Neuronal stem cell (in vitro differentiated cells): ENCODE results near the gene RPS19BP1.

Experiments
- DNase-seq: peaks from one replicate; pipeline ENCODE4 v3.0.0-alpha.2; 2013; ENCODE audit warnings: low spot score
- H2AFZ ChIP-seq: one replicate; pipeline ENCODE4 v1.6.1; 2013; ENCODE audit warnings: mild to moderate bottlenecking, low read length, inconsistent platforms
- H2AK5ac ChIP-seq: 2 replicates; pipeline ENCODE4 v1.6.1; 2013; ENCODE audit warnings: low read depth, mild to moderate bottlenecking, inconsistent platforms, low read length, moderate library complexity, mixed read lengths
- H2BK120ac ChIP-seq: 2 replicates; pipeline ENCODE4 v1.6.1; 2013; ENCODE audit warnings: low read depth, mild to moderate bottlenecking, inconsistent platforms, low read length, moderate library complexity, mixed read lengths
- H2BK12ac ChIP-seq: one replicate; pipeline ENCODE4 v1.6.1; 2013; ENCODE audit warnings: low read length, inconsistent platforms
- H2BK15ac ChIP-seq: 2 replicates; pipeline ENCODE4 v1.6.1; 2013; ENCODE audit warnings: mild to moderate bottlenecking, low read length, inconsistent platforms, mixed read lengths
- H2BK5ac ChIP-seq: one replicate; pipeline ENCODE4 v1.6.1; 2013; ENCODE audit warnings: inconsistent platforms, mild to moderate bottlenecking, low read length, moderate library complexity
- H3K14ac ChIP-seq: one replicate; pipeline ENCODE4 v1.6.1; 2013; ENCODE audit warnings: low read length, inconsistent platforms
- H3K18ac ChIP-seq: 2 replicates; pipeline ENCODE4 v1.6.1; 2013; ENCODE audit warnings: low read length, inconsistent platforms
- H3K23ac ChIP-seq: 2 replicates; pipeline ENCODE4 v1.6.1; 2013; ENCODE audit warnings: low read depth, mild to moderate bottlenecking, mixed read lengths, low read length, inconsistent platforms; ENCODE audit not compliant: poor library complexity
- H3K27ac ChIP-seq: replicated peaks from 3 replicates; pipeline ENCODE4 v1.5.1; 2013; ENCODE audit warnings: low read length, inconsistent platforms
- H3K27me3 ChIP-seq, 3 experiments: 2 replicates each; pipeline ENCODE4 v1.6.1; 2013; ENCODE audit warnings: low read length in 3 of 3, mild to moderate bottlenecking in 2 of 3, inconsistent platforms in 1 of 3, low read depth in 1 of 3, mixed read lengths in 1 of 3, moderate library complexity in 1 of 3; ENCODE audit not compliant: control insufficient read depth in 3 of 3, insufficient read depth in 3 of 3
- H3K36me3 ChIP-seq, 2 donors: replicated peaks in 1 of 2; 2 replicates each; pipeline ENCODE4 v1.6.1; 2013; ENCODE audit warnings: low read length in 2 of 2; ENCODE audit not compliant: control insufficient read depth in 2 of 2, insufficient read depth in 2 of 2
- H3K4ac ChIP-seq: 2 replicates; pipeline ENCODE4 v1.6.1; 2013; ENCODE audit warnings: inconsistent platforms, mild to moderate bottlenecking, low read length, moderate library complexity
- H3K4me1 ChIP-seq, 2 donors: 1 replicate in 1 of 2; 2 replicates in 1 of 2; pipeline ENCODE4 v1.6.1; 2013; ENCODE audit warnings: low read length in 2 of 2, low read depth in 1 of 2; ENCODE audit not compliant: control insufficient read depth in 2 of 2, insufficient read depth in 1 of 2
- H3K4me2 ChIP-seq: one replicate; pipeline ENCODE4 v1.6.1; 2013; ENCODE audit warnings: mild to moderate bottlenecking, low read length, inconsistent platforms; ENCODE audit not compliant: insufficient read depth, poor library complexity, severe bottlenecking
- H3K4me3 ChIP-seq, 2 donors: 2 replicates each; pipeline ENCODE4 v1.5.1; 2013; ENCODE audit warnings: low read length in 2 of 2, mild to moderate bottlenecking in 2 of 2, inconsistent platforms in 1 of 2, moderate library complexity in 1 of 2
- H3K79me1 ChIP-seq: one replicate; pipeline ENCODE4 v1.6.1; 2013; ENCODE audit warnings: low read depth, mild to moderate bottlenecking, inconsistent platforms, low read length, moderate library complexity
- H3K9ac ChIP-seq: one replicate; pipeline ENCODE4 v1.6.1; 2013; ENCODE audit warnings: mild to moderate bottlenecking, low read depth, low read length, inconsistent platforms; ENCODE audit not compliant: poor library complexity
- H3K9me3 ChIP-seq, 2 donors: replicated peaks in 1 of 2; 2 replicates each; pipeline versions ENCODE3 to v1.6.1; 2013; ENCODE audit warnings: low read length in 2 of 2, mild to moderate bottlenecking in 2 of 2, inconsistent platforms in 1 of 2, low read depth in 1 of 2, mixed read lengths in 1 of 2, moderate library complexity in 1 of 2; ENCODE audit not compliant: control insufficient read depth in 2 of 2, insufficient read depth in 1 of 2
- H4K8ac ChIP-seq: one replicate; pipeline ENCODE4 v1.6.1; 2013; ENCODE audit warnings: low read depth, mild to moderate bottlenecking, inconsistent platforms, low read length, moderate library complexity
- H4K91ac ChIP-seq: one replicate; pipeline ENCODE4 v1.6.1; 2013; ENCODE audit warnings: low read length, low read depth, mild to moderate bottlenecking, inconsistent platforms; ENCODE audit not compliant: poor library complexity
- WGBS, 2 donors: extraction: QIAGEN DNeasy Blood & Tissue Kit; methylation state at CpG; one replicate each; pipeline ENCODE4 v1.1.7; 2013; ENCODE audit warnings: missing lambda C conversion rate in 2 of 2, mixed read lengths in 1 of 2; ENCODE audit not compliant: insufficient read length in 2 of 2, insufficient replicate concordance in 1 of 2; ENCODE audit errors: extremely low coverage in 2 of 2; 5-methylcytosine and 5-hydroxymethylcytosine counted together

The RPS19BP1 gene

DNA sequence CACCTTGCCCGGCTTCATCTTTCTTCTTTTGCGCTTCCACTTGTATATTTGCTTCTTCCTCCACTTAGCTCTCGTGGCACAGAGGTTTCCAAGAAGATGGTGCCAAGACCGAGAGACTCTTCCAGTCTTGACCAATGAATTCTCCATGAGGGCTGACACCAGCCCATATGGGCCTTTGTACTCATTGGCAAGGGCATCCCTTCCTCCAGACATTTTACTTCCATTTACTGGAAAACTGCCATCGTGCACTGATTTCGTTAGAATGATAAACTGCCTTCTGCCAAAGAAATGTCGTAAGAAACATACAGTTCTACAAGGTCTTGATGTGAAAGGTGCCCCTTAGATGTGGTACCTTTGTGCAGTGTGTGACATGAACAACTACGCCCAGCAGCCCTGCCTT, 35.1 kb downstream of the RPS19BP1 start:
- H4K91ac ChIP-seq, result no peak overlapping the region
- no peak overlapping the region for H3K9ac ChIP-seq
- H3K14ac ChIP-seq, result no peak overlapping the region
- H3K4me1 ChIP-seq, result peaks cover 12 to 15% of the 10 kb centered on the region in 2 donors
- H4K8ac ChIP-seq, result no peak overlapping the region
- H3K4me3 ChIP-seq, result no peak overlapping the region
- H2BK15ac ChIP-seq, result no peak overlapping the region
- H2BK120ac ChIP-seq, result no peak overlapping the region
- no peak overlapping the region for H2AK5ac ChIP-seq
- H3K27me3 ChIP-seq, result no peaks in the 10 kb centered on the region
- H3K4me2 ChIP-seq, result no peak overlapping the region
- no CpG with 5 or more reads among the region's 8 CpGs for WGBS, 2 donors
- H3K79me1 ChIP-seq, result no peaks in the 10 kb centered on the region
- H3K27ac ChIP-seq, result no peak overlapping the region
- H3K18ac ChIP-seq, result no peak overlapping the region
- no peaks in the 10 kb centered on the region for H3K36me3 ChIP-seq
- no peak for DNase-seq
- no peak overlapping the region for H3K4ac ChIP-seq
- no peak overlapping the region for H2BK5ac ChIP-seq
- no peak overlapping the region for H2AFZ ChIP-seq
- H3K9me3 ChIP-seq, result no peaks in the 10 kb centered on the region
- no peak overlapping the region for H3K23ac ChIP-seq
- H2BK12ac ChIP-seq, result no peak overlapping the region

DNA sequence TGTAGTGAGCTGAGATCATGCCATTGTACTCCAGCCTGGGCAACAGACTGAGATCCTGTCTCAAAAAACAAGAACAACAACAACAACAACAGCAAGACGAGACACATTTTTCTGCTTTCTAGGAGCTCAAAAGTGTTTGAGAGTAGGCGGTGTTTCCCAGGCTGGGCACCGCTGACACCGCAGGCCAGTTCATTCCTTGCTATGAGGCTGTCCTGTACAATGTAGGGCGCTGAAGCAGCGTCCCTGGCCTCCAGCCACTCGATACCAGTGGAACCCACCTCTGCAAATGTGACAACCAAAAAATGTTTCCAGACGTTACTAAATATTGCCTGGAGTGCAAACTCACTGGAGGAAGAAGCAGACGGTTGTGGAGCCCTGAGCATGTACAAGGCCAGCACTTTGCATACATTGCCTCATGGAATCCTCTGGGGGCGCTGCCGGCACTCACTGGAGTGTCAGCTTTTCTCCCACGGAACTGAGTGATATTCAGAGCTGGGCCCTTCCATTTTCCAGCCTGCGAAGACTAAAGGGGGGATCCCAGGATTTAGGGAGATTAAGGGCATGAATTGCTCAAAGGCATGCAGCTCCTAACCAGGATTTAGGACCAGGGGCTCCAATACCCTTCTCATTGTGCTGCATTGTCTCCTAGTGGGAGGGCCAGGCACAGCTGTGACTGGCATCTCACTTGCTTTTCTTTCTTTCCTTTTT, 36.3 kb downstream of the RPS19BP1 start:
- Histone ChIP-seq H3K9me3 (no peaks in the 10 kb centered on the region), H3K27me3 (no peaks in the 10 kb centered on the region), H3K14ac (no peak overlapping the region), H2BK5ac (no peak overlapping the region), H2BK12ac (peak overlapping the region; percentile 25), H3K18ac (no peak overlapping the region), H3K23ac (no peak overlapping the region), H3K79me1 (no peaks in the 10 kb centered on the region), H3K4ac (no peak overlapping the region), H2AFZ (peak overlapping the region; percentile 77), H3K9ac (no peak overlapping the region), H3K36me3 (no peaks in the 10 kb centered on the region), H2AK5ac (no peak overlapping the region), H4K8ac (no peak overlapping the region), H3K4me2 (no peak overlapping the region), H3K4me3 (no peak overlapping the region), H3K4me1 (peaks cover 7 to 12% of the 10 kb centered on the region in 2 donors), H3K27ac (peak overlapping the region; percentile 1), H2BK120ac (no peak overlapping the region), H2BK15ac (no peak overlapping the region), H4K91ac (no peak overlapping the region)
- no CpG with 5 or more reads among the region's 13 CpGs for WGBS, 2 donors
- DNase-seq, result peak; percentile 59

DNA sequence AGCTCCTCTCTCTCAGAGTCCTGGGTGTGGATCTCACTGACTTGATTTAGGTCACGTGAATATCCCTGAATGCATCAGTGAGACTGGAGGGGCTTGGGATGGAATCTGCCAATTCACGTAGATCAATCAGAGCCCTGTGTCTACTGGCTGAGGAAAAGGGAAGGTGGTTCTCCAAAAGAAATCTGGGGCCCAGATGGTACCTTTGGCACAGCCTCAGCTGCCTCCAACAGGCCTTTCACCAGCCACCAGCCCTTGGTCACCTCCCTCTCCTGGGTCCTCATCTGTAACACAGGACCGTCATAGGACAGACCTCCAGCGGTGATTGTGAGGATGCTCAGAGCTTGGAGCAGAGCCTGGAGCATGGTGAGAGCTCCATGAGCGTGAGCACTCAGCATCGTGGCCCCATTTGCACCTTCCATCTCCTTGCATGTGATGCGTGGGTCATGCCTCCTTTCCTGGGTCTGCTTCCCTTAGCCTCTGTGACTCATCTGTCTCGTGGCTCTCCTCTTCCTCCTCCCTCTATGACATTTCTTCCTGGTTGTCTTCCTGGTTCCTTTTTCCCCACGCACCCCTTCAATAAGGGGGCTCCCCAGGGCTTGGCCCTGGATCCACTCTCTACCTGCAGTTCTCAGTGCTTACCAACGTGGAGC, 38.0 kb downstream of the RPS19BP1 start:
- Histone ChIP-seq H3K9ac (no peak overlapping the region), H3K27ac (no peak overlapping the region), H3K9me3 (no peaks in the 10 kb centered on the region), H3K4ac (no peak overlapping the region), H2AFZ (no peak overlapping the region), H4K91ac (peak overlapping the region; percentile 11), H2BK15ac (no peak overlapping the region), H2BK120ac (peak overlapping the region; percentile 6), H2BK5ac (no peak overlapping the region), H3K18ac (no peak overlapping the region), H2BK12ac (peak overlapping the region; percentile 26), H4K8ac (no peak overlapping the region), H3K14ac (no peak overlapping the region), H3K27me3 (no peaks in the 10 kb centered on the region), H3K23ac (no peak overlapping the region), H3K4me2 (no peak overlapping the region), H2AK5ac (peak overlapping the region; percentile 74), H3K4me3 (no peak overlapping the region), H3K4me1 (peaks cover 5 to 7% of the 10 kb centered on the region in 2 donors), H3K79me1 (no peaks in the 10 kb centered on the region), H3K36me3 (peaks cover 0 to under 1% of the 10 kb centered on the region in 2 donors)
- no CpG with 5 or more reads among the region's 10 CpGs for WGBS, 2 donors
- no peak for DNase-seq

DNA sequence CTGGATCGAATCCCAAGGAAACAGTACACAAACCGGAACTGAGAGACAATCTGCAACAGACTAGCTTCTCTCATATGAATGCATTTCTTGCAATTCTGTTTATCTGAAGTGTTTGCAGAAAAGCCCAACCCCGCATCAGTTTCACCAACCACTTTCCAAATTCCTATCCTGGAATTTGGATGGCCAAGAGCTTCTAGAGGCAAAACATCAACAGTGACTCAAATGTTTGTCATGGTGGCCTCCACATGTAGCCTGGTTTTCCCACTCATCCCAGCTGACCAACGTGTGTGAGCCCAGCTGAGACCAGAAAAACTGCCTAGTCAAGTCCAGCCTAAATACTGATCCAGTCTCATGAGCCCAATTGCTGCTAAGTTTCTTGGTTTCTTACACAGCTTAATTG, 38.8 kb downstream of the RPS19BP1 start:
- H4K91ac ChIP-seq, result no peak overlapping the region
- no peak overlapping the region for H3K23ac ChIP-seq
- no peak for DNase-seq
- H3K4me2 ChIP-seq, result no peak overlapping the region
- no peak overlapping the region for H3K14ac ChIP-seq
- no peak overlapping the region for H2BK5ac ChIP-seq
- H2AFZ ChIP-seq, result no peak overlapping the region
- no peak overlapping the region for H2BK120ac ChIP-seq
- H2BK15ac ChIP-seq, result no peak overlapping the region
- H3K27me3 ChIP-seq, result no peaks in the 10 kb centered on the region
- no peak overlapping the region for H2AK5ac ChIP-seq
- H3K4me1 ChIP-seq, result peaks cover 4 to 6% of the 10 kb centered on the region in 2 donors
- no peak overlapping the region for H3K4ac ChIP-seq
- no peak overlapping the region for H4K8ac ChIP-seq
- H3K9ac ChIP-seq, result no peak overlapping the region
- H2BK12ac ChIP-seq, result no peak overlapping the region
- no peak overlapping the region for H3K4me3 ChIP-seq
- no peaks in the 10 kb centered on the region for H3K9me3 ChIP-seq
- peaks cover 1% of the 10 kb centered on the region for H3K79me1 ChIP-seq
- H3K18ac ChIP-seq, result no peak overlapping the region
- no CpG with 5 or more reads among the region's 4 CpGs for WGBS, 2 donors
- H3K36me3 ChIP-seq, result peaks cover 0 to 3% of the 10 kb centered on the region in 2 donors
- H3K27ac ChIP-seq, result no peak overlapping the region
